Neural cell (in vitro differentiated cells): ENCODE results near the gene SRPK1.

Experiments
- CTCF ChIP-seq: fragments of 450-650 bp; IDR thresholded peaks from 2 replicates; pipeline ENCODE4 v1.5.1; 2014; ENCODE audit warnings: antibody characterized with exemption, mild to moderate bottlenecking, moderate library complexity; ENCODE audit not compliant: poor library complexity, severe bottlenecking
- EP300 ChIP-seq: fragments of 450-650 bp; conservative IDR thresholded peaks from 2 replicates; pipeline ENCODE4 v1.6.1; 2014; ENCODE audit warnings: antibody characterized with exemption, mild to moderate bottlenecking, moderate library complexity; ENCODE audit not compliant: poor library complexity, severe bottlenecking
- EZH2 ChIP-seq: fragments of 200-600, 300-800 bp; shearing (Covaris generic), sonication (generic); IDR thresholded peaks from 2 replicates; pipeline ENCODE4 v1.6.1; 2014; ENCODE audit warnings: antibody characterized with exemption, low read length, borderline replicate concordance, mild to moderate bottlenecking; ENCODE audit not compliant: insufficient read depth, poor library complexity, severe bottlenecking
- MXI1 ChIP-seq: fragments of 450-650 bp; conservative IDR thresholded peaks from 2 replicates; pipeline ENCODE4 v1.6.1; 2014; ENCODE audit warnings: antibody characterized with exemption, mild to moderate bottlenecking; ENCODE audit not compliant: poor library complexity, severe bottlenecking
- POLR2AphosphoS5 ChIP-seq: IDR thresholded peaks from 2 replicates; pipeline ENCODE4 v1.6.1; 2012
- RAD21 ChIP-seq: fragments of 450-650 bp; conservative IDR thresholded peaks from 2 replicates; pipeline ENCODE4 v1.6.1; 2014; ENCODE audit warnings: antibody characterized with exemption, mild to moderate bottlenecking, moderate library complexity
- REST ChIP-seq: IDR thresholded peaks from 2 replicates; pipeline ENCODE4 v1.6.1; 2012; ENCODE audit warnings: borderline replicate concordance
- SMC3 ChIP-seq: fragments of 450-650 bp; conservative IDR thresholded peaks from 2 replicates; pipeline ENCODE4 v1.6.1; 2014; ENCODE audit warnings: antibody characterized with exemption, mild to moderate bottlenecking, moderate library complexity; ENCODE audit not compliant: poor library complexity
- TAF1 ChIP-seq: IDR thresholded peaks from 2 replicates; pipeline ENCODE4 v1.6.1; 2012; ENCODE audit warnings: low read depth

GRCh38 chr6:35852994-35853393 lies 67.9 kb downstream of the SRPK1 start:
- TF ChIP-seq CTCF = no peak
- TF ChIP-seq MXI1 = no peak
- TF ChIP-seq EP300 = no peak
- no peak for TF ChIP-seq REST
- no peak for TF ChIP-seq SMC3
- TF ChIP-seq EZH2 = no peak
- no peak for TF ChIP-seq POLR2AphosphoS5
- TF ChIP-seq RAD21 = no peak
- TF ChIP-seq TAF1 = no peak
